Hematopoietic multipotent progenitor cell treated with erythropoietin and hydrocortisone succinate and interleukin-3 and kit ligand, for 8 days (in vitro differentiated cells): ENCODE measurements around the gene CNOT6L.
"Not testable (repeated sequence)": the region's sequence is repeated elsewhere in the genome, so short reads cannot be mapped to it uniquely, and the experiment has no call there.

ENCODE experiments used
- DNase-seq: peaks from one replicate; pipeline ENCODE4 v3.0.0-alpha.2; 2015

CNOT6L gene

GRCh38 chr4:77777135-77777807, 41.9 kb downstream of the CNOT6L start:
- DNase-seq, result peak; percentile 32

GRCh38 chr4:77776182-77777134, 42.7 kb downstream of the CNOT6L start:
- no peak for DNase-seq

- DNase-seq, result no peak
Observed at GRCh38 chr4:77773101-77773500, 46.1 kb downstream of the CNOT6L start.

- no peak for DNase-seq
Observed at GRCh38 chr4:77771566-77771965, 47.6 kb downstream of the CNOT6L start.

- DNase-seq, result no peak
Observed at GRCh38 chr4:77765720-77766119, 53.4 kb downstream of the CNOT6L start.

- no peak for DNase-seq
Observed at GRCh38 chr4:77762531-77762930, 56.6 kb downstream of the CNOT6L start.

- DNase-seq, result no peak
Observed at GRCh38 chr4:77761595-77761994, 57.6 kb downstream of the CNOT6L start.

- DNase-seq, result no peak
Observed at GRCh38 chr4:77758804-77759203, 60.4 kb downstream of the CNOT6L start.

- no peak for DNase-seq
Observed at GRCh38 chr4:77751764-77752163, 67.4 kb downstream of the CNOT6L start.

- no peak for DNase-seq
Observed at GRCh38 chr4:77745792-77746191, 73.4 kb downstream of the CNOT6L start.

GRCh38 chr4:77742054-77742453, 77.1 kb downstream of the CNOT6L start:
- DNase-seq, result no peak

- no peak for DNase-seq
Observed at GRCh38 chr4:77740480-77740879, 78.7 kb downstream of the CNOT6L start.

- DNase-seq, result peak; percentile 79
Observed at GRCh38 chr4:77734928-77735327, 84.2 kb downstream of the CNOT6L start.

- DNase-seq, result no peak
Observed at GRCh38 chr4:77731656-77732055, 87.5 kb downstream of the CNOT6L start.

GRCh38 chr4:77728420-77728819, 90.7 kb downstream of the CNOT6L start:
- DNase-seq, result no peak

GRCh38 chr4:77721073-77721472, 98.1 kb downstream of the CNOT6L start:
- no peak for DNase-seq

- not testable (repeated sequence) for DNase-seq
Observed at GRCh38 chr4:77718500-77718899, 100.7 kb downstream of the CNOT6L start.

- DNase-seq, result no peak
Observed at GRCh38 chr4:77715414-77716290, 103.5 kb downstream of the CNOT6L start.

- no peak for DNase-seq
Observed at GRCh38 chr4:77714514-77714913, 104.7 kb downstream of the CNOT6L start.

- DNase-seq, result no peak
Observed at GRCh38 chr4:77713884-77714283, 105.3 kb downstream of the CNOT6L start.

- no peak for DNase-seq
Observed at GRCh38 chr4:77712675-77713074, 106.5 kb downstream of the CNOT6L start.

GRCh38 chr4:77711469-77711868, 107.7 kb downstream of the CNOT6L start:
- no peak for DNase-seq

GRCh38 chr4:77710684-77711083, 108.5 kb downstream of the CNOT6L start:
- DNase-seq, result no peak
